AG04449 (cell line): ENCODE results near the gene DENND4B.

Experiments
- CTCF ChIA-PET: fragments of 350-600 bp; formaldehyde crosslinking; extraction: SDS; loops from one replicate; lab custom pipeline; 2021; ENCODE audit warnings: antibody characterized with exemption; lab: Yijun Ruan, JAX
- POLR2A ChIA-PET: fragments of 400-600, 350-600 bp; formaldehyde crosslinking; extraction: SDS; loops from one replicate; lab custom pipeline; 2020; ENCODE audit warnings: antibody characterized with exemption, inconsistent platforms; lab: Yijun Ruan, JAX
- DNase-seq: peaks from one replicate; pipeline ENCODE4 v3.0.0-alpha.2; 2010; ENCODE audit warnings: low read depth, low spot score
- H3K4me3 ChIP-seq: 2 replicates; pipeline ENCODE4 v1.5.1; 2011; ENCODE audit warnings: low read depth, mild to moderate bottlenecking, control low read depth, low read length
- CTCF ChIP-seq: IDR thresholded peaks from one replicate; pipeline ENCODE4 v1.5.1; 2011; ENCODE audit warnings: mild to moderate bottlenecking, moderate library complexity, low read length, control low read depth, inconsistent platforms; ENCODE audit not compliant: insufficient read depth; ENCODE audit errors: missing control alignments

Gene DENND4B

GRCh38 chr1:153954826-153955225 lies 8.3 kb upstream of the DENND4B start:
- ChIA-PET POLR2A (no interaction called here), CTCF (interaction anchor here (5.6 kb wide), 1 partner anchor 10 kb away, joined by 83 read pairs; the partner anchor contains the start of gene DENND4B)
- DNase-seq, result no peak
- no peak for TF ChIP-seq CTCF
- H3K4me3 ChIP-seq, result no peak overlapping the region

GRCh38 chr1:153953859-153954365 lies 7.4 kb upstream of the DENND4B start:
- TF ChIP-seq CTCF, result no peak
- DNase-seq, result no peak
- ChIA-PET POLR2A (interaction anchor here (1.1 kb wide), 1 partner anchor 39 kb away, joined by 3 read pairs; no protein-coding TSS in a partner anchor), CTCF (interaction anchor here (0.6 to 5.6 kb wide), 3 partner anchors 9 to 14 kb away, joined by 3 to 83 read pairs (median 6); partner anchors contain the start of genes CREB3L4 and DENND4B)
- H3K4me3 ChIP-seq, result no peak overlapping the region

- CTCF ChIA-PET, result no interaction called here
- no peak for TF ChIP-seq CTCF
- POLR2A ChIA-PET, result no interaction called here
- no peak overlapping the region for H3K4me3 ChIP-seq
- DNase-seq, result no peak
These were observed 5.3 kb upstream of the DENND4B start for GRCh38 chr1:153951801-153952200.

GRCh38 chr1:153951183-153951582 lies 4.7 kb upstream of the DENND4B start:
- DNase-seq, result no peak
- POLR2A ChIA-PET, result no interaction called here
- H3K4me3 ChIP-seq, result no peak overlapping the region
- TF ChIP-seq CTCF, result no peak
- CTCF ChIA-PET, result interaction anchor here (1.2 kb wide), 1 partner anchor 10 kb away, joined by 5 read pairs; no protein-coding TSS in a partner anchor

GRCh38 chr1:153945795-153946621 lies 510 bp downstream of the DENND4B start:
- ChIA-PET POLR2A (interaction anchor here (0.6 to 2.4 kb wide), 10 partner anchors 11 to 319 kb away, joined by 3 to 18 read pairs (median 6); partner anchors contain the start of genes CREB3L4, GATAD2B, JTB and RAB13), CTCF (interaction anchor here (0.6 to 4.5 kb wide), 37 partner anchors 9 to 593 kb away, joined by 3 to 83 read pairs (median 6); partner anchors contain the start of genes CREB3L4, CRTC2, GATAD2B and JTB)
- DNase-seq, result no peak
- peak overlapping the region; percentile 77 for H3K4me3 ChIP-seq
- TF ChIP-seq CTCF, result no peak

- CTCF ChIA-PET, result interaction anchor here (1.4 to 4.5 kb wide), 20 partner anchors 8 to 154 kb away, joined by 3 to 83 read pairs (median 10); partner anchors contain the start of genes CREB3L4, CRTC2, GATAD2B and JTB
- no peak for DNase-seq
- TF ChIP-seq CTCF, result no peak
- POLR2A ChIA-PET, result interaction anchor here (0.6 to 2.4 kb wide), 7 partner anchors 12 to 32 kb away, joined by 3 to 18 read pairs (median 8); partner anchors contain the start of genes CREB3L4, GATAD2B, JTB and SLC39A1
- peak overlapping the region; percentile 77 for H3K4me3 ChIP-seq
These were observed 1.3 kb downstream of the DENND4B start for GRCh38 chr1:153945131-153945794.
